NCI-H345 treated with DMSO at 0.1 percent for 48 hours (cell line): ENCODE measurements around the gene MRPS33.
A peak's percentile ranks its signal among the peaks of the same experiment; 100 is the strongest.
"Not testable (repeated sequence)": the region's sequence is repeated elsewhere in the genome, so short reads cannot be mapped to it uniquely, and the experiment has no call there.

Experiments
- DNase-seq: peaks from one replicate; lab custom pipeline; 2025; ENCODE audit not compliant: unreplicated experiment; lab: John Stamatoyannopoulos, UW

The MRPS33 gene

GRCh38 chr7:141012696-141013344 lies 1.9 kb downstream of the MRPS33 start:
- no peak for DNase-seq

GRCh38 chr7:141012044-141012685 lies 2.6 kb downstream of the MRPS33 start:
- DNase-seq, result peak; percentile 24

DNA sequence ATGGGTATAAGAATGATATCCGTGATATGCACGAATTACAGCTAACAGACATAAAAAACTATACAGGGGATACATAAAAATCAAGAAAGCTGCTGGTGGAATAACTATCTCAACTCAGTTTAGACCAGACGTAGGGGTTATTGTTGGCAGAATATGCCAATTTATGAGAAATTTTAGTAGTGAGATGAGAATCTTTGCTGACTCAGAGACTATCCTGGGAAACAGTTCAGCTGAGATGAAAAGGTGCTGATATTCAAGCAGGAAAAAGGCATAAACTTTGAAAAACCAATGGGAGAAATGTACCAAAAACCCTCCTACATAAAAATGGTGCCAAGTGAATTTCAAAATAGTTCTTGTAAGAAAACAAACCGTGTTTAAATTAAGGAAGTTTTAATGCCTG lies 3.3 kb downstream of the MRPS33 start:
- DNase-seq, result no peak

GRCh38 chr7:141003172-141004065 lies 11.3 kb downstream of the MRPS33 start:
- no peak for DNase-seq

GRCh38 chr7:141001546-141001945 lies 13.2 kb downstream of the MRPS33 start:
- DNase-seq, result no peak

DNA sequence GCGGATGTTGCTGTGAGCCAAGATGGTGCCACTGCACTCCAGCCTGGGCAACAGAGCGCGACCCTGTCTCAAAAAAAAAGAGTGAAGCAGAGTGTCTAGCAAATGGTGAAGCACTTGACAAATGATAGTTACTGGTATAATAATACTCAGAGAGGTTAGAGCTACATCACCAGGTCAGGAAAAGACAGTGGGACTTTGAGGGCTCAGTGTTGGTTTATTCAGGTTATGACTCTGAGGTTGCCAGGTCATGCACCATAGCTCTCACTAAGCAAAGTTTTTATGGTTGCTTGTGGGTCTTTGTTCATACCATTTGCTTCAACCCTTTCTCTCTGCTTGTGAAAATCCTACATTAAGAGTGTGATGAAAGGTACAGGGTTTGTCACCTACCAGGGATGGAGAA lies 13.6 kb downstream of the MRPS33 start:
- no peak for DNase-seq

- DNase-seq, result no peak
Observed at GRCh38 chr7:140998715-140999114, 16.0 kb downstream of the MRPS33 start.

- no peak for DNase-seq
Observed at GRCh38 chr7:140992422-140992821, 22.3 kb downstream of the MRPS33 start.

DNA sequence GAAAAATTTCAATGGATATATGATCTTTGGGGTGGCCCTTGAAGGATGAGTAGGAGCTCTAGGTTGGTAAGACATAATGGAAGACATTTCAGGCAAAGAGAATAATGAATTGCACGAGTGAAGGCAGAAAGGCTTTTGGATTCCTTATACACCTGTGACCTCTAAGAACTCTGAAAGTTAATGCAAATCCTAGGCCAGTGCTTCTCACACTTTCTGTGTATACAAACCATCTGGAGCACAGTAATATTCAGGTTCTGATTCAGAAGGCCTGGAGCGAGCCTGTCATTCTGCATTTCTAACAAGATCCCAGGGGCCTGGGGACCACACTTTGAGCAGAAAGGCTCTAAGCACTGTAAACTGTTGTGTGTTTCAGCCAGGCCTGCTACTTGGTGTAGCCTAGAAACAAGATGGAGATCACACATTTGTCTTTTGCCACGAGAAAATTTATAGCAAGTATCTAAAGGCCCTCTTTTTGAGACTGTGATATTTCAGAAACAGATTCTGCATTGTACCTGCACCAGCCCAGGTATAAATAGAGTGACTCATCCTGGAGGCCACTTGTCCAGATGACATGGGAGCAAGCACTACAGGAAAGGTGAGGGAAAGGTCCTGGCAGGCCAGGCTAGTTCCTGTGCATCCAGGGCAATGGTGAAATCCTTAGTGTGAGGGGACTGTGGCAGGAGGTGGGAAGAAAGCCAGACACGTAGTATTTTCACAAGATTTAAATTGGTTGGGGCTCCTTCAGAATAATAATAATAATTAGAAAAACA lies 24.4 kb downstream of the MRPS33 start:
- DNase-seq, result no peak

- no peak for DNase-seq
Observed at GRCh38 chr7:140989068-140989467, 25.7 kb downstream of the MRPS33 start.

GRCh38 chr7:140983802-140984201 lies 30.9 kb downstream of the MRPS33 start:
- DNase-seq, result no peak

DNA sequence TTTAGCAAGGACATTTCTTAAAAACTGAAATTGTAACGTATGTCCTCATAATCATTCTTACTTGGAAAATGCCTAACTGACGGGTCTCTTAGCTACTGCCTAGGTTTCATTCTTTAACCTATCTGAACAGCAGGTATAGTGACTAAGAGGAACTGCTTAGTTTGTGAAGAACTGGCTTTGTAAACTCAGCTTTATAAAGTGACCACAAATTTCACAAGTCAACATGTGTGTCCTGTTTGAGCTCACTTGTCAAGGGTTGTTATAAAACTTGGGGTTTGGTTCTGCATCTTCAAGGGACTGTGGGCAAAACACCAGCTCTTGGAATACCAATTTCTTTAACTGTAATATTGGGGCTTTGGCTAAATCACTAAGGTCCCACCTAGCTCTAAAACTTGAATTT lies 32.2 kb downstream of the MRPS33 start:
- no peak for DNase-seq

DNA sequence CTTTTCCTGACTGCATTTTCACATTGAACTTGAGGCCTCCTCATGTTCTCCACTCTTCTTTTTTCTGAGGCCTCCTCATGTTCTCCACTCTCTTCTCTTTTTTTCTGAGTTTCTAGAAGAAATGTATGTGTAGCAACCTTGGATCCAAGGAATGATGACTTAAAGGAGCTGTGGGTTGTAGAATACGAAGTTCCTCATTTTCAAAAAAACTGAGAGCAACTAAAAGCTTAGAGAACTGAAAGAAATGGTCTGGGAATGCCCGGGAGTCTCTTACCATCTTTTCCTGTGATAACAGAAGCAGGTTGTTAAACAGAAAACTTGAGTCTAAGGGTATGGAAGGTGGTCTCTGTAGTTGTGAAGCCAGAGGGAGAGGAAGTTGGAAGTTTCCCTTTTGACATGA lies 32.8 kb downstream of the MRPS33 start:
- DNase-seq, result no peak

GRCh38 chr7:140977741-140978140 lies 37.0 kb downstream of the MRPS33 start:
- DNase-seq, result no peak

GRCh38 chr7:140972876-140973829 lies 41.6 kb downstream of the MRPS33 start:
- no peak for DNase-seq

GRCh38 chr7:140972344-140972743 lies 42.4 kb downstream of the MRPS33 start:
- no peak for DNase-seq

DNA sequence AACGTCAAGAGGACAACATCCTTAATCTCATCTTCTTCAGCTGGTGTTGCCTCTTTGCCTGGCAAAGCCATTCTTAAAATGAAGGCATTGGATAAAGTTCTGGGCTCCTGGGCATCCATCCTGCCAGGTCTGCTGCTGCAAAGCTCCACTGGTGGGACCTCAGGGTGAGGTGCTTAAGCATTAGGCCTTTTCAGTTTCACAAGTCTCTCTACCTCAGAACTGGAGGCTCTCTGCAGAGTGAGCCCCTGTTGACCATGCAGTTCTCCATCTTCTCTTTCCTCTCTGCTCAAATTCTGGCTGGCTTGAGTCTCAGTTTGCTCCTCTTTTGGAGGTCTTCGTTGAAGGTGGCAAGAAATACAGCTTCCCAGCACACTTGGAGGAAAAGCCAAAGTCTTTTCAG lies 47.3 kb downstream of the MRPS33 start:
- DNase-seq, result no peak

DNA sequence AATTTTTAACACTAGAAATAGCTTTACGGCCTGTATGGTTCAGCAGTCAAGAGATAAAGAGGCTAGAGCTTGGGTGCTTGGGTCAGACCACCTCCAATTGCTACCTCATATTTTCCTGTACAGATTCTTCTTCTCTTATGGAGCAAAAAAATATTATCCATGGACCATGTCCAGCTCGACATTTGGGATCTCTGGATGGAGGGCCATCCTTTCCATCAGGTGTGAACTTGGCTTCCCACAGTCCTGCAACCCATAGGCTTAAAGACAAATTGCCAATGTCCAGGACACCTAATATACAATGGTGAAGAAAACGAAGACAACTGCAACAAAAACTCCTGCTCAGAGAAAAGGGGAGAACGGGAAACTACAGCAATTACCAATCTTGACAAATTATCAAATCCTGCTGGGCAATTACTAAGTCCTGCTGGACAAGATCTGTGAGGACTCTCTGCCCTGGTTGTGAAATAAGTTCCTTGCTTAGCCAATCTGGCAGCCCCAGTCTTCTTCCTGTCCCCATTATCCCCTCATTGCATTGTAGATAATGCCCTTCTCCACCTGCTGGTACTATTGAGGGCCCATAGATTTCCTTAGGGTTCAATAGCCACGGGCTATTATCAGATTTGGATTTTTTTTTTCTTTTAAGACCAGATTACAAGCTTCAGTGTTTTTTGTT lies 48.1 kb downstream of the MRPS33 start:
- DNase-seq, result no peak

DNA sequence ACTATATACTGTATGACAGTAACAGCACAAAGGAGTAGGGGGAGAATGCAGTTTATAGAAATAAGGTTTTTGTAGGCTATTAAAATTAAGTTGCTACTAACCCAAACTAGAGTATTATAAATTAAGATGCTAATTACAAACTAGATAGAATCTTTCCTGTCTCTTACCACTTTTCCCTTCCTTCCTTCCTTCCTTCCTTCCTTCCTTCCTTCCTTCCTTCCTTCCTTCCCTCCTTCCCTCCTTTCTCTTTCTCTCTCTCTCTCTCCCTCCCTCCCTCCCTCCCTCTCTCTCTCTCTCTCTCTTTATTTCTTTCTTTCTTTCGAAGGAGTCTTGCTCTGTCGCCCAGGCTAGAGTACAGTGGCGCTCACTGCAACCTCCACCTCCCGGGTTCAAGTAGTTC lies 53.6 kb downstream of the MRPS33 start:
- DNase-seq, result no peak

DNA sequence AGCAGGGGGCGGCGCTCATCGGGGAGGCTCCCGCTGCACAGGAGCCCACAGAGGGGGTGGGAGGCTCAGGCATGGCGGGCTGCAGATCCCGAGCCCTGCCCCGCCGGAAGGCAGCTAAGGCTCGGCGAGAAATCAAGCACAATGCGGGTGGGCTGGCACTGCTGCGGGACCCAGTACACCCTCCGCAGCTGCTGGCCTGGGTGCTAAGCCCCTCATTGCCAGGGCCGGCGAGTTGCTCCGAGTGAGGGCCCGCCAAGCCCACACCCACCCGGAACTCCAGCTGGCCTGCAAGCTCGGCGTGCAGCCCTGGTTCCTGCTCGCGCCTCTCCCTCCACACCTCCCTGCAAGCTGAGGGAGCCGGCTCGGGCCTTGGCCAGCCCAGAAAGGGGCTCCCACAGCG lies 57.8 kb downstream of the MRPS33 start:
- DNase-seq, result not testable (repeated sequence)
